ENCODE measurements around the gene ADAMTS8. TPM values are rescaled to one million over a fixed set of nuclear protein-coding genes. Genes with fewer than 3 reads are reported as not detected.
"Not testable (repeated sequence)": the region's sequence is repeated elsewhere in the genome, so short reads cannot be mapped to it uniquely, and the experiment has no call there.

The ADAMTS8 gene
- total RNA-seq, 1 donor from 2014 or later, result not detected

DNA sequence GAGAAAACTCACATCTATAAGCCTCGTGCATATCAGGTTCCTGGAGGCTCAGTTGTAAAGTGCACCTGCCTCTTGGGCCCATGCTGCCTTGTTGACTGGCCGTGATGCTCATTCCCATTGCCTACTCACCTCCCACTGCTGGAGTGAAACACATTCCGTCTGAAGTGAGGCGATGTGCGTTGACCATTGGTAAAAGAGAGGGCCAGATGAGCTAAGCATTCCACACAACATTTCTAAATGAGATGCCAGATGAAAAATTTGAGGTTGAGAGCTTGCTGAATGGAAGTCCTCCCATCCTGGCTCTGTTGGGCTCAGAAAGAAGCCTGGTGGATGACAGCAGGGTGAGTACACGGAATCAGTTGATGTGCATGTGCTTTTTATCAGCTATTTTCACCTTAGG, 11.5 kb upstream of the ADAMTS8 start:
- intact Hi-C loops (cut with micrococcal nuclease), result loop anchor here (10.0 kb wide), 1 partner anchor 1255 kb away; no protein-coding TSS in a partner anchor

DNA sequence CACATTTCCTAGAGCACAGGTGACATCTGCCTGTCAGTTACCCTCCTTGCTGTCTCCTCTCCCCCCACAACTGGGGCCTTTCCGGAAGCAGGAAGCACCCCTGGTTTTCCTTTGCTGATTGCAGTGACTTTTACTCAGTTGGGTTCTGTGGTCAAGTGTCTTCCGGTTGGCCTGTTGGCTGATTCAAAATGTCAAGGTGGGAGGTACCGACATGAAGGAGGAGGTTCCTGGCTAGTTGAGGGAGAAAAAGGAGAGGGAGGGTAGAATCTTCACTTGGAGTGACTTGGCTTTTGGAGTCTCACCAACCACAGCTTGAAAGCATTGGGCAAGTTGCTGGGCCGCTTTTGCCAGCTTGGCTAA, 10.7 kb upstream of the ADAMTS8 start:
- intact Hi-C loops (cut with micrococcal nuclease), result no loop called here

DNA sequence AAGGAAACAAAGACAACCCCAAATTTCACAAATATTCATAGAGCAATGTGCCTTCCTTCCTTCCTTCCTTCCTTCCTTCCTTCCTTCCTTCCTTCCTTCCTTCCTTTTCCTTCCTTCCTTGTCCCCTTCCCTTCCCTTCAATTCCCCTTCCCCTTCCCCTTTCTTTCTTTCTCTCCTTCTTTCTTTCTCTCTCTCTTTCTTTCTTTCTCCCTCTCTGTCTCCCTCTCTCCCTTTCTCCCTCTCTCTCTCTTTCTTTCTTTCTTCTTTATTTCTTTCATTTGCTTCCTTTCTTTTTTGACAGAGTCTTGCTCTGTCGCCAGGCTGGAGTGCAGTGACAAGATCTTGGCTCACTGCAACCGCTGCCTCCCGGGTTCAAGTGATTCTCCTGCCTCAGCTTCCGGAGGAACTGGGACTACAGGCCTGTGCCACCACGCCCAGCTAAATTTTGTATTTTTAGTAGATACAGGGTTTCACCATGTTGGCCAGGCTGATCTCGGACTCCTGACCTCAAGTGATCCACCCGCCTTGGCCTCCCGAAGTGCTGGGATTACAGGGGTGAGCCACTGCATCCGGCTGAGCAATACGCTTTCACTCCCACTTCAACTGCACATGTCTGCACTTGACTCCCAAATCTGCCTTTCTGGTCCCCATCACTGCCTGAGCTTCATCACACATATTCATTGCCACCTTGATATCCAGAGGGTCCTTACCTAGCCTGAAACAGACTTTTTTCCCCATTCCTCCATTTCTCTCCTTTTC, 10.2 kb upstream of the ADAMTS8 start:
- intact Hi-C loops (cut with micrococcal nuclease), result not testable (repeated sequence)

DNA sequence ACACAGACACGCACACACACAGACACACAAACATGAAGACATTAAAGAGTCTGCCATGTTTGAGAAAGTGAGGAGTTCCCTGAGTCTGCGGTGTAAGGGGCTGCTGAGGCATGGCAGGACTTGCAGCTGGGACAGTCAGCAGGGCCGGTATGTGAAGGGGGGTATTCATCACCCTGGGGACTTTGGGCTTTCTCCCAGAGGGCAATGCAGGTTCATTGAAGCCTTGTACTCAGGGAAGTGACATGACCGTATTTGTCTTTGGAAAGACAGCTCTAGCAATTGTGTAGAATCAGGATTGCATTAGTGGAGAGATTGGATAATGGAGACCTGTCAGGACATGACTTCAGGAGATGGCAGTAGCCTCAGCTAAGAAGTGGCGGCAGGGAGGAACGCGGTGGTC, 9.4 kb upstream of the ADAMTS8 start:
- intact Hi-C loops (cut with micrococcal nuclease), result no loop called here

DNA sequence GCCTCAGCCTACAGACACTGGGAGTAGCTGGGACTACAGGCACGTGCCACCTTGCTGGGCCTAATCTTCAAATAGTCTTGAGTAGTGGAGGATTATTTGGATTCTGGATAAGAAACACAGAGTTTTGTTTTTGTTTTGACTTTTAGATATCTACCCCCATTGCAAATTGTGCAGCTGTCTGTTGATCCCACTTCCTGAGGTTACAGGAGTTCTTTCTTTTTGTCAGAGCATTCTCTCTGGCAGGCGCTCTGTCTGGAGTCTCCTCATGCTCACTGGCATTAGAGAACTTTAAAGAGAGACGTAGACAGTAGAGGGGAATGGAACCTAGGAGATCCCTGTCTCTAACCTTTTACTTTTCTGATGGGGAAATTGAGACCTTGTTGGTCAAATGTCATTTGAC, 7.8 kb upstream of the ADAMTS8 start:
- intact Hi-C loops (cut with micrococcal nuclease), result no loop called here

DNA sequence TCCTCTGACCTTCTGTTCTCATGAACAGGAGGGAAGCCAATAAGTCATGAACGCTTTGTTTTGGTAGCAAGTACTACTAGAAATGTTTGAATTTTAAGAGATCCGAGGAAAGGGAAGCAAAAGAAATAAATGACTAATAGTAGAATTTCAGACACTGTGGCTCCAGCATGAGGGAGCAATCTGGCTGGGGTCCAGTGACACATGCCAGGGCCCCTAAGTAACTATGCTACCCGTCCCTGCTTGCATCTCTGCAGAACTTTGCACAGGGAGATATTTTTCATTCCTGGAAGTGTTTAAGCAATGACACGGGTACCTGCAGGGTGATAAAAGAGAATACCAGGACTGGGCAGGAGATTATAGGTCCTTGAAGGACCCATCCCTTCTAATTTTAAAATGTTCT, 7.3 kb upstream of the ADAMTS8 start:
- intact Hi-C loops (cut with micrococcal nuclease), result no loop called here

DNA sequence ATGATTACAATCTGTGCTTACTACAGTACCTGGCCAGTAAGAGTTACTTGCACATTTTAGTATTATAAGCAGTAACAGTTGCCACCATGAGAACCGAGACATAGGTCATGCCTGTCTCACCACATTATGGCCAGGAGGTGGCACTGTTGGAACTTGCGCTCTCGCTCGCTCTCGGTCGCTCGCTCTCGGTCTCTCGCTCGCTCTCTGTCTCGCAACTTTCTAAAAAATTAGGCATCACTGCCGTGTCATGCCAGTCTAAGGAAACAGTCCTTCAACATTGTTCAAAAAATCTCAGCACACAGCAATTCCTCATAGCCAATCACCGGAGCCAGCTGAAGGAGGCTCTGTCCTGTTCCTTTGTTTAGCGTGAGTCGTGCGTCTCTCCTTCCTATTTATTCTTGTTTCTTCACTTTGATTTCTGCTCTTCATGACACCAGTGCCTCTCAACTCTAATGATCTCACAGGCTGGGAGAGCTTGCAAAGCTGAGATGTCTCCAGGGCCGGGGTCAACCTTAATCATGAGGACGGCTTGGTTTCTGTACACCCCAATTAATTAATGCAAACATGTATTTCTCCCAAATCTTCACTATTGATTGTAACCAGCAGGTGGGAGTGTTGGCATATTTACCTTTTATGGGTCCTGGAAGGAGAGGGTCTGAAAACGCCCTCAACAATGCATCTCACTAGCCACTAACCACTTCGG, 6.3 kb upstream of the ADAMTS8 start:
- intact Hi-C loops (cut with micrococcal nuclease), result loop anchor here (1.0 to 5.0 kb wide), 3 partner anchors 428 to 483 kb away; partner anchors contain the start of gene SNX19

DNA sequence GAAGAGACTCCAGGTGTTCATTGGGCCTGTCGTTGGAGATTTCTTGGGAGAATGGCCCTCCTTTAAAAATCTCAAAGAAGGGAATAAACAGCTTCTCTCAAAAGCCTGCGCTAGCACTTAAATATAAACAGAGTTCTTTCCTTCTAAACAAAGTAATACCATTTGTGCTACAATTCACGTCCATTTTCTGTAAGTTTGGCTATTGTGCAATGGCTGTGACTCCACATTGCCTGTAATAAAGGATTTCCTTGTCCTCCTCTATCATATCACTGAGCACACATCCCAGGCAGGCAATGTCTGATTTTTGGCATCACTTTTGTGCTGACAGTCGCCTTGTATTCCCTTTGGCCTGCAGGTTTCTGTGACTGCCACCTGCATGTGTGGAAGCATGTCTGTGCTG, 4.9 kb upstream of the ADAMTS8 start:
- intact Hi-C loops (cut with micrococcal nuclease), result loop anchor here (5.0 kb wide), 1 partner anchor 484 kb away; the partner anchor contains the start of gene SNX19

DNA sequence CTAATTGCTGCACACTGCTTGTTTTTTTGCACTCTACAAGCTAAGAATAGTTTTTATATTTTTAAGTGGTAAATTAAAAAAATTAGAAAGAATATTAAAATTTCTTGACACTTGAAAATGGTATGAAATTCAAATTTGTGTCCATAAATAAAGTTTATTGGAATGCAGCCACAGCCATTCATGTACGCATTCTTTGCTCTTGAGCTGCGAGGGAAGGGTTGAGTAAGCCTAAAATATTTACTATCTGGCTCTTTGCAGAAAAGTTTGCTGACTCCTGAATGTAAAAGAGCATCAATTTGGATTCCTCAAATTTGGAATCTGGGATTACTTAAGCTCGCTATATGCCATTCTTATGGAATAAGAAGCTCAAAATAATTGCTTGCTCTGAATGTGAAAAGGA, 3.4 kb upstream of the ADAMTS8 start:
- intact Hi-C loops (cut with micrococcal nuclease), result loop anchor here (1.0 to 5.0 kb wide), 2 partner anchors 218 to 486 kb away; partner anchors contain the start of gene SNX19

DNA sequence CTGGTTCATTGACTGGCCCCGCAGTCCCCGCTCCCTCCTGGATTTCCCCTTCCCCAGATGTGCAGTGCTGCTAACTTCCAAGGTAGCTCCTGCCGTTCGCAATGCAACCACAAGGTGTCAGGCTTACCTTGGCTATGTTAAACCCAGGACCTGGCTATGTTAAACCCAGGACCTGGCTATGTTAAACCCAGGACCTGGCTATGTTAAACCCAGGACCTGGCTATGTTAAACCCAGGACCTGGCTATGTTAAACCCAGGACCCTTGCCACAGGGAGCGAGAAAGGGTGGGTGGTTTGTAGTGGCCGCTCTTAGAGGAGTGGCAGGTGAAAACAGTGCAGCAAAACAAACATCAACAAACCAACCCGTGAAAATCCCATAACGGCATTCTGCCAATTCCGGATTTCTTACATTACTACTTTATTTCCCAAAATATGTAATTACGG, 2.9 kb upstream of the ADAMTS8 start:
- intact Hi-C loops (cut with micrococcal nuclease), result loop anchor here (1.0 to 5.0 kb wide), 2 partner anchors 218 to 486 kb away; partner anchors contain the start of gene SNX19

DNA sequence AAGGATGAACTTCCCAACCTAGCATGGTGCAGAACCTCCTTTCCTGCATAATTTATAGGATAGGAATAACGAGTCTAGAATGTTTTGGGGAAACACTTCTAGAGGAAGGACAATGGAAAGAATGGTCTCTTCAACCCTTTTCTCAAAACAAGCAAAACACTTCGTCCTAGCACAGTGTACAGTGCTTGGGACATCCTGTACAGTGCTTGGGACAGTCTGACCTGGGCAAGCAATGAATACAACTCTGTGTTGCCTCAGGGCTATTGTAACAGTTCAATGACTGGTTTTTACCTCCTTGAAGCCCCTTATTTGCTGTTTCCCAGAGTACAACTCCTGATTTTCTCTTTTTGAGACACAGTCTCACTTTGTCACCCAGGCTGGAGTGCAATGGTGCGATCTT, 1.6 kb upstream of the ADAMTS8 start:
- intact Hi-C loops (cut with micrococcal nuclease), result loop anchor here (5.0 kb wide), 1 partner anchor 487 kb away; the partner anchor contains the start of gene SNX19

DNA sequence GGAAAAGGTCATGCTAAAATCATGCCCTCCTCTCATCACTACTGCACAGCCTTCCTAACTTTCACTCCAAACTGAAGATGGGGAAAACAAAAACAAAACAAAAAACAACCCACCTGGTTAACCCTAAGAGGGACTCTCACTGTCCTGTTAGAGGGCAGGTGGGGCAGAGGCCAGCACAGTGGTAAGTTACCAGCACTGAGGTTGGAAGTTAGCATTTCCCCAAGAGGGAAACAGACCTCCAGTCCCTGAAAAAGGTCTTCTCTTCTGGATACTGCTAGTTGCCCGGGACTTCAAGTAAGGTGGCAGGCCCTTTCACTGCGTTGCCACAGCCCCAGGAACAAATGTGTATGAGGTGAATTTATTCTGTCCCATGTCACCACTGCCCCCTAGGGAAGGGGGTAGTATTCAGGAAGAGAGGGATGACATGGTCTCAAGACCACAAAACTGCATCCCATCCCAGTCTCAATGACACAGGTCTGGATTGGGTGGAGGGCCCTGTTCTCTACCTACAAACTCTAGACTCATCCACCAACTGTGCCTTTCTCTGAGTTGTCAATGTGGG, 792 bp upstream of the ADAMTS8 start:
- intact Hi-C loops (cut with micrococcal nuclease), result no loop called here

DNA sequence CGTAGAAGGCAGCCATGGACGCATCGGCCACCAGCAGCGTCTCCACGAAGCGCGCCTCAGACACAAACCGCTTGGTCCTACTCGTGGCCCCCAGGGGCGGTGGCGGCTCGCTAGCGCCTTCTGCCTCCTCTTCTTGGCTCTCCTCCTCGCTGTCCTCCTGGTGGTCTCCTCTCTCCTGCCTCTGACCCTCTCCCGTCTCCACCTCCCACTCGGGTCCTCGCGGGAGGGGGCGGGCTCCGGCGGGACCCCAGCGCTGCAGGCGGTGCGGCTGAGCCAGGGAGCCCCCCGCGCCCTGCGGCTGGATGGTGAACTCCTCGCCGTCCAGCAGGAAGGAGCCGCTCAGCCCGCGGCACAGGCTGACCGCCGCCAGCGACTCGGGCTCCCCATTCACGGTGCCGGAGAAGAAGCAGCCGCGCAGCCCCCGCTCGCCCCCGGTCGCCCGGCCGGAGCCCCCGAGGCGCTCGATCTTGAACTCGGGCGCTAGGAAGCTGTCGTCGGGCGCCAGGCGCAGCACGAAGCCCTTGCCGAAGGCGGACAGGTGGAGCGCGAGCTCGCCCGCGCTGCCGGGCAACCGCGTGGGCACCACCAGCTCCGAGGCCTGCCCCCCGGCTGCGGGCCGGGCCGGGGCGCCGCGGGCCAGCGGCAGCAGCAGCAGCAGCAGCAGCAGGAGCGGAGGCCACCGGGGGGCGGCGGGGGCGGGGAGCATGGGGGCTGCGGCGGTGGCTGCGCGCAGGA, 661 bp downstream of the ADAMTS8 start:
- intact Hi-C loops (cut with micrococcal nuclease), result no loop called here

DNA sequence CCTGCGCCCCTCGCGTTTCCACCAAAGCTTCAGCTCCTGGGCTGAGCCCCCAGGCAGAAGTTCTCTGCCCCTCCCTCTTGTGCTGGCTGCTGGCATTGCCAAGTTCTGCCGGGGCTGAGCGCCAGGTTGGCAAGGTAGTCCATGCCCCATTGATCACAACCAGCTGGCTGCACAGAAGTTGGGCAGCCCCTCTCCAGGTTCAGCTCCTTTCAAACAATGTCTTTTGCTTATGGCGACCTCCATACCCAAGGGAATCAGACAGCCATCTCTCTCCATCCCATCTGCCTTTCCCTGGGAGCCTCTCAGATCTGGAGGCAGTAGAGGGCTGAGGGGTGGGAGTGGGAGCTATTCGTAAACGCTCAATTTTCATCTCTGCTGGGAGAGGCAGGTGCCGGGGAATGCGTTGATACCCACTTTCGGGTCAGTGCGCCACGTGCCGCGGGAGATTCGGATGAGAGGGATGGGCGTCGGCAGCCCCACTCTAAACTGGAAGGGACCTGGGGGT, 1.5 kb downstream of the ADAMTS8 start:
- intact Hi-C loops (cut with micrococcal nuclease), result no loop called here

DNA sequence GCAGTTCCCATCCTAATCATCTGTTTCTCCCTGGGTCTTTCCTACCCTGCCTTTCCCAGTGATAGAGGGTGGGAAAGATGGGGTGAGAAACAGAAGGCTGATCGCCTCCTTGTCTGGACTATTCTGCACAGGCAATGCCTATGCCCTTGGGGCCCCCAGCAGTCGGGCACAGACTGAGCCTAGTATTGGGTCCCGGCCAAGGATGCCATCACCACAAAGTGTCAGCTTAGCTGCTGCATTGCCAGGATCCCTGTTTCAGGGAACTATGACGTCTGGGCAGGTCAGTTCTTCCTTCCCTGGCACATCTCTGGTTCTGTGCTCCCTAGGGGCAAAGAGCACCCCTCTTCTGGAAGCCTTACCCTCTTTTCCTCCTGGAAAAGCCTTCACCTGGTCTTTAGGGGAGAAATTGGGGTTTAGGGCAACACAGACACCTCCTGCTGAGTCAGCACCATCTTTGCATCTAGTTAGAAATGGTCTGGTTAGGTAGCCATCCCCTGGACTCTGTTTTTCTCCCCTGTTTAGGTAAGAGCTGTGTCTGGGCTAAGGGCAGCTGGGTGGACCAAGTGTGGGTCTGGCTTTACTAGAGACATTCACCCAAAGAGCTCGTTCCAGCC, 2.1 kb downstream of the ADAMTS8 start:
- intact Hi-C loops (cut with micrococcal nuclease), result no loop called here

DNA sequence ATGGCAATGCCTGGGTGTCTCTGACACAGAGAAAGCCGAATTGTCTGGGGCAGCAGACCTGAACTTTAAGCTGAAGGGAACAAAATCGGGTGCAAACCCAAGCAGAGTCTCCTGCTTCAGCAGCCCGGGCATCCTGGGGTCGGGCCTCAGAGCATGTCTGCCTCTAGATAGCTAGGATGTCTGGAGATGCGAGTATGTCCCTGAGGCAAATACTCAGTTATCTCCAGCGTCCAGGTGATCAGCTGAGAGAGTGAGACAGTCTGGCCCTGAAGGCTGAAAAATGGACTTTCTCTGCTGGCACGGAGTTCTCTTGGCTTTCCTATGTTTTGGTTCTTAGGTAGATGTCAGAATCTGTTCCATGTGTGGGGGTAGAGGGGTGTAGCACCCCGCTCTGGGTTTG, 3.3 kb downstream of the ADAMTS8 start:
- intact Hi-C loops (cut with micrococcal nuclease), result no loop called here

DNA sequence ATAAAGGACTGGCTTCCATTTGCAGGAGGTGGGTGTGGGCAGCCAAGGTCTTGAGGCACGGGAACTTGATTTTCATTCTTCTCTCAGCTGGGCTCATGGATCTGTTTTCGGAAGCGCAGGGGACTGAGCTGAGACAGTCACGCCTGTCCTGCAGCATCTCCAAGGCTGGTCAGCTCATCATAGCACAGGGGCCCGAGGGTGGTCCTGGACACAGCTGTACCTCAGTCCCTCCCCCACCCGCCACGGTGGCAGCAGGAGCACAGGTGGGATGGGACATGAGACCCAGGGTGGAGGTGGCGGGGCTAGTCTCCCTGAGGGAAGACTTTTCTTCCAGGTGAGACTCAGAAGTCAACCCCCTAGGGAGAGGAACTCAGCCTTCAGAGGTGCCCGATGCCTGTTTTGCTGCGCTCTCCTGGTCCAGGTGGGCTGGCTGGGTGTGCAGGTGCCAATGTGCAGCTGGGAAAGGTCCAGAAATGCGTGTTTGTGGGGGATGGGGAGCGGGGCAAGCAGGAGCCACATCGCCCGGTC, 3.7 kb downstream of the ADAMTS8 start:
- intact Hi-C loops (cut with micrococcal nuclease), result no loop called here

DNA sequence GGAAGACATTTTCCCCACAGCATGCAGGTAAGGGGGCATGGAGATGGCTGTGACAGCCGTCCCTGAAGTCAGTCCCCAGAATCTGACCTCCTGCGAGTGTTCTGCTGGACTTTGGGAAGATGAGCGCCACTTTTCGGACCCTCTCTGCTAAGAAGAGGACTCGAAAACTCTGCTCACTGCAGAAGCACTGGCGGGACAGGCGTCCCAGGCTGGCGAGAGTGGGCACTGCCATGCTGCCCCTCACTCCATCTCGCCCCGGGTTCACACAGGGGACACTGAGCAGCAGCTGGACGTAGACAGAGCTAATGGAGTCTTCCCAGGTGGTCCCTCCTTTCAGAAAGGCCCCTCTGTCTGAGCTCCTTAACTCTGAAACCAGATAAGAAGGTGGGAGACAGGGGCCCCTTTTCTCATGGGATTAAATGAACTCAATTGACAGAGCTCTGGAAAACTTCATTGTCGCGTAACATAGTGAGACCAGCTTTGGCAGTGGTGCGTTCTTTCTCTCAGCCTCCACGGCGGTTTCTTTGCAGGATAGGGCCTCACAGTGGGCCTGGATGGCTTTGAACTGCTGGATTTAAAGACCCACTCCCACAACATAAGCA, 4.8 kb downstream of the ADAMTS8 start:
- intact Hi-C loops (cut with micrococcal nuclease), result no loop called here

DNA sequence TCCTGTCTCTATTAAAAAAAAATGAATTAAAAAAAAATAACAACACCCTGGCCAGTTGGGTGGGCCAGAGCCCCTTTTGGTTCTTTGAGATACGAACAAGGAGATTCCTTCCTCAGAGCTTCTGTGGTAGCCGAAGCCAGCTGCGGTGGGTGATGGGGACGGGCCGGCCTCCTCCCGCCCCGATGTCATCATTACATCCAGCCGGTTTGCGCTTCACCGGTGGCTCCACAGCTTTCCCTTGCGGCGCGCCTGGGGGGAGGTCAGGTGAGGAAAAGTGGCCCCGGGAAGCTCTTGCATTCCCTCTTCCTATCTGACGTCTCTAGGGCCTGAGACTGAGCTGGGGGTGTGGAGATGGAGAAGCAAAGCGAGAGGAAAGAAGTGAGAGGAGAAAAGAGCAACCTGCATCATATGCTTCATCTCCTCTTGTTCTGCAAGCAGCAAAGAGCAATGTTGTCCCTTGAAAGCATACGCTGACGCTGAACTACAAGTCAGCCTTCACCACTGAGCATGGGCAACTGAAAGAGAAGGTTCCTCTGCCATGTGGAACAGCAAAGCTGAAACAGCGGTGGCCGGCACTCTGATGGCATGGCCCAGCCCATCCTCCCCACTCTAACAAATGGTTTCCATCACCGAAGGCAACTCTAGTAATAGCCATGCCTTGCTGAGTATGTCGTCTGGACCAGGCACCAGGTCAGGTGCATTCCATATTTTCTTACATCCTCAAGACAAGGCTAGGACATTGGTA, 6.0 kb downstream of the ADAMTS8 start:
- intact Hi-C loops (cut with micrococcal nuclease), result no loop called here
